PC-3 (cell line): ENCODE results near the gene SULF2.

Source experiments
- CTCF ChIP-seq: fragments of 300-600 bp; sonication (generic); conservative IDR thresholded peaks from 2 replicates; pipeline ENCODE4 v1.5.1; 2017; ENCODE audit warnings: antibody characterized with exemption, low read depth, mild to moderate bottlenecking, low read length
- EZH2 ChIP-seq: fragments of 300-600 bp; sonication (generic); IDR thresholded peaks from one replicate; pipeline ENCODE4 v1.6.1; 2017; ENCODE audit warnings: antibody characterized with exemption, mild to moderate bottlenecking, low read length; ENCODE audit not compliant: unreplicated experiment
- EZH2phosphoT487 ChIP-seq: fragments of 300-600 bp; sonication (generic); IDR thresholded peaks from 2 replicates; pipeline ENCODE4 v1.6.1; 2018; ENCODE audit warnings: mild to moderate bottlenecking, antibody characterized with exemption, low read length, borderline replicate concordance

DNA sequence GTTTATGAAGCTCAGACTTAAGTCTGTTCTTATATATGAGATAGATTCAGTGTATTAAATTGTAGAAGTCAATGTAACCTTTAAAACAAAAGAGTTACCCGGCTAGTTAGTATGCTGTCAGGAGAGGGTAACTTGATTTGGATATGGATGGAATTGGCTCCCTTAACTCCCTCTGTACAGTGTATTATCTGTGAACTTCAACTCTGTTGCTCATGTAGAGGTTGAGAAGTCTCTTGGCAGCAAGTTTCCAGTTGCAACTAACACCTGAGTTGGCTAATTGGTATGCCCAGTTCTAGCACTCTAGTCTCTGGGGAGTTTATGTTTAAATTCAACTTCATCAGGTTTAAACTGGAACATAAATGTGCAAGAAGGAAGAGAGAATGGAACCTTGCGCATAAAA is 172.6 kb downstream of the SULF2 start:
- TF ChIP-seq CTCF (no peak), EZH2 (no peak), EZH2phosphoT487 (no peak)
